ENCODE data around the gene FUOM. TPM values are rescaled to one million over a fixed set of nuclear protein-coding genes. Genes with fewer than 3 reads are reported as not detected.

Gene FUOM
- total and polyA plus RNA-seq, 9 of the 15 experiments (the other 6 are each of a cell fraction or from before 2014, with no cell fraction given): 1.8 to 96.1 (median 27.0) TPM

DNA sequence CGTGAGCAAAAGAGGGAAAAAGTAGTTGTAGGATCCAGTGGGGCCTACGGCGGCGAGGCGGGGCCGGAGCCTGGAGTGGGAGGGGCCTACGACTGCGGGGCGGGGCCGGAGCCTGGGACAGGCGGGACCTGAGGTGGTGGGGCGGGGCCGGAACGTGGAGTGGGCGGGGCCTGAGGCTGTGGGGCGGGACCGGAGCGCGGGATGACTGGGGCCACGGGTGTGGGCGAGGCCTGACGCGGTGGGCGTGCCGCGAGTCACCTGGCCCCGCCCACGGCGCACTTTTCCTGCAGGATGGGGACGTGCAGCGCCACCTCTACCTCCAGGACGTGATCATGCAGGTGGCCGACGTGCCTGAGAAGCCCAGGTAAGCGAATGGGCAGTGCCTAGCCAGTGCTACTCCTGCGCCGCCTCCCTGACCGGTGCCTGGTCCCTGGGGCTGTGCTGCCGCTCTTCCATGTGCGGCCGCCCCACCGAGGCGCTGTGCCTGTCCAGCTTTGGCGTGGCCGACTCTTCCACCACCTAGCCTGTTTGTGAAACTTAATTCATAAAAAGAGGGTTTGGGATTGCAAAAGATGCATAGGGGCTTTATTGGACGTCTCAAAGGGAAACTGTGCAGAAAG is 48.6 kb downstream of the FUOM start:
- FAIRE-seq: peak; percentile 32
- TSS peak; percentile 23 for BruUV-seq (replicated peaks)
- Histone ChIP-seq H3K27me3 (ENCODE audit: control insufficient read depth in 2 of 2, insufficient read depth in 2 of 2, low read length in 2 of 2) (no peaks in the 10 kb centered on the region), H3K9ac (ENCODE audit: insufficient read depth in 1 of 2, low read depth in 2 of 2, low read length in 2 of 2) (peak overlapping the region; percentile 75 to 96), H3K4me1 (replicated peaks in 1 of 2; ENCODE audit: control insufficient read depth in 2 of 2, insufficient read depth in 2 of 2, low read length in 2 of 2) (peaks cover 21 to 39% of the 10 kb centered on the region in 2 experiments), H3K4me2 (ENCODE audit: insufficient read depth, low read length) (peak overlapping the region; percentile 92), H4K20me1 (replicated peaks; ENCODE audit: control insufficient read depth, insufficient read depth, low read length) (no peaks in the 10 kb centered on the region), H3K79me2 (ENCODE audit: control insufficient read depth, insufficient read depth, low read length) (peaks cover 48% of the 10 kb centered on the region), H3K9me3 (replicated peaks; ENCODE audit: control insufficient read depth, insufficient read depth, low read depth, low read length) (no peaks in the 10 kb centered on the region), H3K36me3 (ENCODE audit: control insufficient read depth, insufficient read depth, low read length) (peaks cover 37% of the 10 kb centered on the region; the same call in 2 of the 3 replicates), H3K27ac (ENCODE audit: extremely low read depth, low read depth, low read length) (peak overlapping the region; percentile 85), H2AFZ (ENCODE audit: low read depth, low read length) (peak overlapping the region; percentile 90; the same call in 1 of the 2 replicates), H3K4me3 (peak overlapping the region; percentile 67), H3K9me1 (ENCODE audit: control insufficient read depth, insufficient read depth, low read length) (no peaks in the 10 kb centered on the region)
- ChIA-PET CTCF (ENCODE audit: low intra/inter-chr PET ratio) (interaction anchor here (1.0 kb wide), 1 partner anchor 165 kb away, joined by 3 read pairs; no protein-coding TSS in a partner anchor), POLR2A (no interaction called here)
- peak; percentile 85 for ATAC-seq
- in situ Hi-C loops (cut with MboI) (loop anchor here (5.0 kb wide), 2 partner anchors 62 to 167 kb away; no protein-coding TSS in a partner anchor), intact Hi-C loops (cut with micrococcal nuclease) (no loop called here)
- WGBS (ENCODE audit: insufficient coverage, low coverage, missing lambda C conversion rate): 70% methylated on average over 2 of the region's 46 CpGs
- peak; percentile 85 to 94 (median 90) for DNase-seq (ENCODE audit: extremely low read depth in 1 of 4, low spot score in 3 of 4)
- 0 out of 2 replicates have a peak, but pooled peaks have one; percentile 6 for TF ChIP-seq FOSL1 (tag; conservative IDR thresholded peaks at IDR 0.05)
- peak; percentile 15 for TF ChIP-seq TBP (optimal IDR thresholded peaks at IDR 0.05; ENCODE audit: low read depth, low read length)
- no peak for TF ChIP-seq CBX3 (IDR thresholded peaks at IDR 0.05; ENCODE audit: borderline replicate concordance in 1 of 2, low read length in 2 of 2)
- TF ChIP-seq, protein P1, sequence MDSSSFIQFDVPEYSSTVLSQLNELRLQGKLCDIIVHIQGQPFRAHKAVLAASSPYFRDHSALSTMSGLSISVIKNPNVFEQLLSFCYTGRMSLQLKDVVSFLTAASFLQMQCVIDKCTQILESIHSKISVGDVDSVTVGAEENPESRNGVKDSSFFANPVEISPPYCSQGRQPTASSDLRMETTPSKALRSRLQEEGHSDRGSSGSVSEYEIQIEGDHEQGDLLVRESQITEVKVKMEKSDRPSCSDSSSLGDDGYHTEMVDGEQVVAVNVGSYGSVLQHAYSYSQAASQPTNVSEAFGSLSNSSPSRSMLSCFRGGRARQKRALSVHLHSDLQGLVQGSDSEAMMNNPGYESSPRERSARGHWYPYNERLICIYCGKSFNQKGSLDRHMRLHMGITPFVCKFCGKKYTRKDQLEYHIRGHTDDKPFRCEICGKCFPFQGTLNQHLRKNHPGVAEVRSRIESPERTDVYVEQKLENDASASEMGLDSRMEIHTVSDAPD (CRISPR knock-in tag; IDR thresholded peaks at IDR 0.05): no peak
- TF ChIP-seq, protein P2, sequence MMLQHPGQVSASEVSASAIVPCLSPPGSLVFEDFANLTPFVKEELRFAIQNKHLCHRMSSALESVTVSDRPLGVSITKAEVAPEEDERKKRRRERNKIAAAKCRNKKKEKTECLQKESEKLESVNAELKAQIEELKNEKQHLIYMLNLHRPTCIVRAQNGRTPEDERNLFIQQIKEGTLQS (IDR thresholded peaks at IDR 0.05): no peak
- TF ChIP-seq, protein P2 (CRISPR knock-in tag; conservative IDR thresholded peaks at IDR 0.05): no peak
- no peak for TF ChIP-seq POLR2H (tag; IDR thresholded peaks at IDR 0.05; ENCODE audit: low read depth)
- no peak for TF ChIP-seq POLR2B (IDR thresholded peaks at IDR 0.05; ENCODE audit: low read depth, partially characterized antibody)
- peak; percentile 82 for TF ChIP-seq SP1 (CRISPR knock-in tag; IDR thresholded peaks at IDR 0.05)
- peak; percentile 48 for TF ChIP-seq EGR1 (conservative IDR thresholded peaks at IDR 0.05)
- peak; percentile 18; the same call in 1 of the 2 replicates for TF ChIP-seq CREB1 (IDR thresholded peaks at IDR 0.05)
- TF ChIP-seq CREB1 (CRISPR knock-in tag; IDR thresholded peaks at IDR 0.05): 0 out of 2 replicates have a peak, but pooled peaks have one; percentile 2
- TF ChIP-seq, protein P3, sequence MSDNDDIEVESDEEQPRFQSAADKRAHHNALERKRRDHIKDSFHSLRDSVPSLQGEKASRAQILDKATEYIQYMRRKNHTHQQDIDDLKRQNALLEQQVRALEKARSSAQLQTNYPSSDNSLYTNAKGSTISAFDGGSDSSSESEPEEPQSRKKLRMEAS (CRISPR knock-in tag; IDR thresholded peaks at IDR 0.05): no peak
- TF ChIP-seq FOXJ3 (CRISPR knock-in tag; IDR thresholded peaks at IDR 0.05): no peak
- TF ChIP-seq XRCC5 (IDR thresholded peaks at IDR 0.05; ENCODE audit: low read depth, low read length): no peak
- no peak for TF ChIP-seq FIP1L1 (IDR thresholded peaks at IDR 0.05; ENCODE audit: low read depth, low read length, poor library complexity, severe bottlenecking)
- no peak for TF ChIP-seq CAMTA2 (CRISPR knock-in tag; conservative IDR thresholded peaks at IDR 0.05)
- no peak for TF ChIP-seq ZNF124 (CRISPR knock-in tag; IDR thresholded peaks at IDR 0.05)
- TF ChIP-seq, protein P4, sequence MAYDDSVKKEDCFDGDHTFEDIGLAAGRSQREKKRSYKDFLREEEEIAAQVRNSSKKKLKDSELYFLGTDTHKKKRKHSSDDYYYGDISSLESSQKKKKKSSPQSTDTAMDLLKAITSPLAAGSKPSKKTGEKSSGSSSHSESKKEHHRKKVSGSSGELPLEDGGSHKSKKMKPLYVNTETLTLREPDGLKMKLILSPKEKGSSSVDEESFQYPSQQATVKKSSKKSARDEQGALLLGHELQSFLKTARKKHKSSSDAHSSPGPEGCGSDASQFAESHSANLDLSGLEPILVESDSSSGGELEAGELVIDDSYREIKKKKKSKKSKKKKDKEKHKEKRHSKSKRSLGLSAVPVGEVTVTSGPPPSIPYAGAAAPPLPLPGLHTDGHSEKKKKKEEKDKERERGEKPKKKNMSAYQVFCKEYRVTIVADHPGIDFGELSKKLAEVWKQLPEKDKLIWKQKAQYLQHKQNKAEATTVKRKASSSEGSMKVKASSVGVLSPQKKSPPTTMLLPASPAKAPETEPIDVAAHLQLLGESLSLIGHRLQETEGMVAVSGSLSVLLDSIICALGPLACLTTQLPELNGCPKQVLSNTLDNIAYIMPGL (CRISPR knock-in tag; IDR thresholded peaks at IDR 0.05): no peak

Data from K562 (cell line).